NCI-H187 treated with DMSO at 0.1 percent for 48 hours (cell line): ENCODE measurements around the gene KCTD4.
"Not testable (repeated sequence)": the region's sequence is repeated elsewhere in the genome, so short reads cannot be mapped to it uniquely, and the experiment has no call there.

Source experiments
- DNase-seq: peaks from one replicate; lab custom pipeline; 2025; lab: John Stamatoyannopoulos, UW

KCTD4 gene

DNA sequence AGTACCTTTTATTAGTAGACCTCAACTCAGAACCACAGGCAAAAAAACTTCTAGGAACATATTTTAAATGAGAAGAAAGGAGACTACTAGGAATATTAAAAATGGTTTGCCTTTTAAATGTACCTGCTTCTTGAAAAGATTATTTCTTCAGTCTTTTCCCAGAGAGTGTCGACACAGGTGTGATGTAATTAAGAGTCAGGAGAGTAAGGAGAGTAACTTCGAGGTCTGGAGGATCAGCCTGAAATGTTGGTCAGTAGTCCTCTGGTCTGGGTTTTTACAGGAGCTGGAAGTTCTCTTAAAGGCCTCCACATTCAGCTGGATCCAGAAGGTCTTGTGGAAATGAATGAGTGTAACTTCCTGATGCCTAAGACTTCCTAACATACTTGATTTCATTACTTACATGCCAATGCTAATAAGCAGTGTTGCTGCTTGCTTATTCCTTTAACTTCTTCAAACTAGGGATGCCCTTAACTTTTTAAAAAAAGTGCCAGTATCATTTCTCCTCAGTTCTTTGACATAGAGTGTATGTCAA lies at the start of gene KCTD4:
KCTD4 (minus strand) TSS at position 345 of the 532 bp plus-strand sequence. CDS start 6,478 bp downstream, outside the sequence.
- no peak for DNase-seq

- no peak for DNase-seq
Observed at GRCh38 chr13:45249662-45250061, 48.8 kb upstream of the KCTD4 start.

DNA sequence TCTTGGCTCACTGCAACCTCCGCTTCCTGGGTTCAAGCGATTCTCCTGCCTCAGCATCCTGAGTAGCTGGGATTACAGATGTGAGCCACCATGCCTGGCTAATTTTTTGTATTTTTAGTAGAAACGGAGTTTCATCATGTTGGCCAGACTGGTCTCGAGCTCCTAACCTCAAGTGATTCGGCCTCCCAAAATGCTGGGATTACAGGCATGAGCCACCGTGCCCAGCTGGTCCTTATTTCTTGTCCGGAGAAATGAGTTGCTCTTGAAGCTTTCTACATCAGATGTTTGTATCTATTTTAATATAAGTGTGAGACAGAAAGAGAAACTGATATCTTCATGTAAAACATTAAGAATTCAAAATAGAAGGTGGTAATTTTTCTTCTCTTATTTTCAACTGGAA lies 43.9 kb upstream of the KCTD4 start:
- not testable (repeated sequence) for DNase-seq

GRCh38 chr13:45243077-45243476 lies 42.2 kb upstream of the KCTD4 start:
- no peak for DNase-seq

DNA sequence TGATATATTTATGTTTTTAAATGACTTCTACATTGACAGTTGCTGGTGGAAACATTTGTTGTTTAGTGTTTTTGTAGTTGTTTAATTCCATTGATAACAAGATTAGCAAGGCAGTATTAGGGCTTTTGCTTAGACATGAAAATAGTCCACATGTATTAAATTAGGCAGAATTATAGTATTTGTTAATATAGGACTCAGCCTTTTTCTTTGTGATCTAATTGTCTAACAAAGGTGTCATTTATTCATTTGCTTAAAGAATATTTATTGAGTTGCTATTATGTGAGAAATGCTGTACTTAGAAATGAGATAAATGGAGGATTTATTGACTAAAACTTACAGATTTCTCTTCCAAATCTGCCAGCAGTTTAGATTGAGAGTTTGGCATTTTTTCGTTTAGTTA lies 41.7 kb upstream of the KCTD4 start:
- no peak for DNase-seq

- DNase-seq, result no peak
Observed at GRCh38 chr13:45242070-45242469, 41.2 kb upstream of the KCTD4 start.

GRCh38 chr13:45240143-45240542 lies 39.3 kb upstream of the KCTD4 start:
- DNase-seq, result no peak

DNA sequence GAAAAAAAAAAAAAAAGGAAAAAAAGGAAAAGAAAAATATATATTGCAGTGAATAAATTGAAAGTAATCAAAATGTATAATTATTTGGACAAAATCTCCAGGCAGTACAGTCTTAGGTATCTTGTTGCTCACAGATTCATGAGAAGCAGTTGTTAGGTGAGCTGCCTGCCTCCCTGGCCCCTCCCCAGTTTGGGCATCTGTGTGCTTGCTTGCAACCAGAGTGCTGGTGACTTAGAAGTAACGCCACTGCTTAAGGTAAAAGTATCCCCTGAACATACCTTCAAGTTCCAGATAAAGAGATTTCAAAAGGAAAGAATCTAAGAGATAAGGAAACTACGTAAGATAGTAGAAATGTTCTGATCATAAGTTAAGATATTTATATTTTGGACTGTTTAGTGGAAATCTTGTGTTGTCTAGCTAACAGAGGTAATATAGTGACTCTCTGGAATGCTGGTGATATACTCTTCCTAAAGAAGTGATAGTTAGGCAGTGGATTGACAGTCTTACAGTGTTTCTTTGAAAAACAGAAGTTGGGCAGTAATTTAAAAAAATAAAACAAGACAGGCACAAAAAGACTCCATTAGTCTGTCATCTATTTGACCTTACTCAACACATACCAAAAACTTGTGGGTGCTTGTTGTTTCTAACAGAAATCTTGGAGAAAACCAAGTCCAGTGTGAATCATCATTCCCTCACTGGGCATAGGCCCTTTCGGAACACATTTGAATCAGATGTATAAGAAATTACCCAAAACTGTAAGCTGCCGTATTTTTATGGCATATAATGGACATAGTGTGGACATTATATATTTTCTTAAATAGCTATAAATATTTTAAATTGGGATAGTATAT lies 38.3 kb upstream of the KCTD4 start:
- no peak for DNase-seq

- no peak for DNase-seq
Observed at GRCh38 chr13:45232591-45232990, 31.7 kb upstream of the KCTD4 start.

GRCh38 chr13:45231722-45232121 lies 30.9 kb upstream of the KCTD4 start:
- DNase-seq, result no peak

GRCh38 chr13:45231305-45231704 lies 30.5 kb upstream of the KCTD4 start:
- no peak for DNase-seq

DNA sequence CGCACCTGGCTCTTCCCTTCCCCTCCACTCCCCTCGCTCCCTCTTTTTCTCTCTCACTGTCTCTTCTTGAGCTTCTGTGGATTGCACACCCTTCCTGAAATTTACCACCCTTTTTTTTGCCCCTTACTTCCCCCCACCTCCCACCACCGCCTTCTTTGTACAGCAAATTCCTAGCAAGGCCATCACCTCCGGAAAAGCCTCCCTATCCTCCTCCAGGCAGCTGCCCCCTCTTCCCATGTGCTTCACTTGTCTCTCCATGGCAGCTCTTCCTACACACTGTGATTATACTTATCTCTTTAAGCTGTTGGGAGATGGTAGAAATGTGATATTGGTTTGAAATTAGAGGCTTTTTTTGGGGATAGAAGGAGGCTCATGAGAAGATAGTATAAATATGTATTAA lies 28.3 kb upstream of the KCTD4 start:
- DNase-seq, result no peak

DNA sequence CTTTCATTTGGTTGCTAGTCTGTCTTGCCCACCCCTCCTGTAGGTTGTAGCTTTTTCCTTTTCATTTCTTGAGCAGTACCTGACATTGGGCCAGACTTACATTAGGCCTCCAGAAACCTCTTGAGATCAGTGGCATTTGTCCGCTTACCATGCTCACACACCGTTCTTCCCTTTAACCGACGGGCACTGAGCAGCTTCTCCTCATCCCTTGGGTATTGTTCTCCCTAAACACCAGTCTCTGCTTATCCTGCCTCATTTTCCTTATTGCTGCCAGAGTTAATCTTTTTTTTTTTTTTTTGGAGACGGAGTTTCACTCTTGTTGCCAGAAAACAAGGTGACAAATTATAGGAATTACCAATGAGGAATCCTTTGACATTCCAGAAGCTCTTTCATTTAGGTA lies 27.2 kb upstream of the KCTD4 start:
- DNase-seq, result no peak

GRCh38 chr13:45226024-45226423 lies 25.2 kb upstream of the KCTD4 start:
- no peak for DNase-seq

- no peak for DNase-seq
Observed at GRCh38 chr13:45225370-45225769, 24.5 kb upstream of the KCTD4 start.

- DNase-seq, result no peak
Observed at GRCh38 chr13:45224176-45224575, 23.3 kb upstream of the KCTD4 start.

- DNase-seq, result no peak
Observed at GRCh38 chr13:45222919-45223318, 22.1 kb upstream of the KCTD4 start.

- DNase-seq, result no peak
Observed at GRCh38 chr13:45222516-45222915, 21.7 kb upstream of the KCTD4 start.

DNA sequence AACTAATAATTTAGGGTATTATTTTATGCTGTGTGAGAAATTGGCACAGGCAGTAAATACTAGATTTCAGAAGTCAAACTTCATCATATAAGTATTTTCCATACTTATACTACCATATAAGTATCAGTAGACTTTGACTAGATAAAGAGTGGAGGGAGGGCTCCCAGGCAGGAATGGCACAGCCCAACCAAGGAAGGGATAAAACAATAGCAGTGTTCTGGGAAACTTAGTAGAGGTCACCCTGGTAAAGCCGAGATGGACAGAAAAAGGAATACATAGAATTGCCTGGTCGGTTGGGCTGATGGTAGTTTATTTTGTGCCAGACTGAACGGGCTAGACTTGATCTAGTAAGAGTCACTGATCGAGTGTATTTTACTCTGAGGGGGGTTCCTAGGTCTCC lies 19.6 kb upstream of the KCTD4 start:
- DNase-seq, result no peak

- DNase-seq, result no peak
Observed at GRCh38 chr13:45219938-45220375, 19.1 kb upstream of the KCTD4 start.

- DNase-seq, result no peak
Observed at GRCh38 chr13:45219123-45219891, 18.5 kb upstream of the KCTD4 start.

DNA sequence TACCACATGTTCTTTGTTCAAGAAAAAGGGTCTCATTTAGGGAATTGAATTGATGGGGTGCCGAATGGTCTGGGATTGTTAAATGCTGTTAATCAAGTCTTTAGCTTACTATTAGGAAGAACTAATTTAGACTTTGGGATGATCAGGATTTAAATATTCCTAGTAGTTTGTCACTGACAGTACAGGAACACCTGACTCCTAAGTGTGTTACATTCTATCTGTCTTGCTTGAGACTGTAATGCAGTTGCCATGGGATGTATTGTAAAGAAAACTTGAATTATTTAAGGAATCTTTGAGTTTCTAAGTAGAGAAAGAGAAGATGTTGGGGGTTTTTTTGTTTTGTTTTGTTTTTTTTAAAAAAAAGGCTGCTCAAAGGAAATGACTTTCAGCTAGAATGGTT lies 17.8 kb upstream of the KCTD4 start:
- DNase-seq, result no peak

- no peak for DNase-seq
Observed at GRCh38 chr13:45216193-45216592, 15.3 kb upstream of the KCTD4 start.
